H9 (cell line): Measurements from ENCODE around the gene PSMB9. TPM values are rescaled to one million over a fixed set of nuclear protein-coding genes. Genes with fewer than 3 reads are reported as not detected.

ENCODE experiments used
- DNase-seq: peaks from one replicate; pipeline ENCODE4 v3.0.0-alpha.2; 2017
- H2AFZ ChIP-seq: one replicate; pipeline ENCODE4 v1.6.1; 2013; ENCODE audit warnings: mild to moderate bottlenecking, low read length, control low read depth, moderate library complexity
- H2AK5ac ChIP-seq: 2 replicates; pipeline ENCODE4 v1.6.1; 2013; ENCODE audit warnings: low read length, control low read depth, mixed read lengths; ENCODE audit not compliant: insufficient read length
- H2BK120ac ChIP-seq: one replicate; pipeline ENCODE4 v1.6.1; 2013; ENCODE audit warnings: low read depth, mild to moderate bottlenecking, low read length, control low read depth, inconsistent platforms; ENCODE audit not compliant: poor library complexity, severe bottlenecking
- H2BK12ac ChIP-seq: 2 replicates; pipeline ENCODE4 v1.6.1; 2013; ENCODE audit warnings: low read length, control low read depth, mixed read lengths, low read depth; ENCODE audit not compliant: insufficient read length
- H2BK15ac ChIP-seq: 2 replicates; pipeline ENCODE4 v1.6.1; 2013; ENCODE audit warnings: low read depth, low read length, control low read depth
- H2BK20ac ChIP-seq: one replicate; pipeline ENCODE4 v1.6.1; 2013; ENCODE audit warnings: low read depth, mild to moderate bottlenecking, low read length, control low read depth, inconsistent platforms; ENCODE audit not compliant: poor library complexity, severe bottlenecking
- H2BK5ac ChIP-seq: 2 replicates; pipeline ENCODE4 v1.6.1; 2013; ENCODE audit warnings: low read length, control low read depth, mixed read lengths; ENCODE audit not compliant: insufficient read length
- H3K14ac ChIP-seq: 2 replicates; pipeline ENCODE4 v1.6.1; 2013; ENCODE audit warnings: low read length, control low read depth; ENCODE audit not compliant: insufficient read depth
- H3K18ac ChIP-seq: 2 replicates; pipeline ENCODE4 v1.6.1; 2013; ENCODE audit warnings: low read depth, mild to moderate bottlenecking, mixed read lengths, low read length, control low read depth; ENCODE audit not compliant: insufficient read length
- H3K23ac ChIP-seq: 2 replicates; pipeline ENCODE4 v1.6.1; 2013; ENCODE audit warnings: low read length, control low read depth, mixed read lengths, low read depth; ENCODE audit not compliant: insufficient read length
- H3K23me2 ChIP-seq: 2 replicates; pipeline ENCODE4 v1.6.1; 2013; ENCODE audit warnings: low read depth, mild to moderate bottlenecking, mixed read lengths, low read length, control low read depth; ENCODE audit not compliant: insufficient read length, poor library complexity, severe bottlenecking
- H3K27ac ChIP-seq: 2 replicates; pipeline ENCODE4 v1.5.1; 2013; ENCODE audit warnings: low read length, control low read depth, mixed read lengths, low read depth; ENCODE audit not compliant: insufficient read length
- H3K27me3 ChIP-seq: 2 replicates; pipeline ENCODE4 v1.6.1; 2013; ENCODE audit warnings: low read length, control low read depth, inconsistent platforms; ENCODE audit not compliant: insufficient read depth
- H3K4ac ChIP-seq: 2 replicates; pipeline ENCODE4 v1.6.1; 2013; ENCODE audit warnings: low read depth, mild to moderate bottlenecking, control low read depth, inconsistent platforms, low read length, moderate library complexity
- H3K4me1 ChIP-seq: 2 replicates; pipeline ENCODE4 v1.6.1; 2013; ENCODE audit warnings: low read length, control low read depth, inconsistent platforms; ENCODE audit not compliant: insufficient read depth
- H3K4me2 ChIP-seq: 2 replicates; pipeline ENCODE4 v1.6.1; 2013; ENCODE audit warnings: low read length, control low read depth, mixed read lengths; ENCODE audit not compliant: insufficient read length, insufficient read depth
- H3K56ac ChIP-seq: 2 replicates; pipeline ENCODE4 v1.6.1; 2013; ENCODE audit warnings: low read depth, mild to moderate bottlenecking, mixed read lengths, low read length, control low read depth; ENCODE audit not compliant: insufficient read length
- H3K79me1 ChIP-seq: 2 replicates; pipeline ENCODE4 v1.6.1; 2013; ENCODE audit warnings: low read depth, mild to moderate bottlenecking, moderate library complexity, low read length, control low read depth, inconsistent platforms; ENCODE audit not compliant: insufficient read depth, poor library complexity, severe bottlenecking
- H3K79me2 ChIP-seq: 2 replicates; pipeline ENCODE4 v1.6.1; 2013; ENCODE audit warnings: low read length, control low read depth, inconsistent platforms; ENCODE audit not compliant: insufficient read depth
- H3K9ac ChIP-seq: 2 replicates; pipeline ENCODE4 v1.6.1; 2013; ENCODE audit warnings: low read length, control low read depth, mixed read lengths; ENCODE audit not compliant: insufficient read length; ENCODE audit errors: extremely low read depth
- H3K9me3 ChIP-seq: one replicate; pipeline ENCODE4 v1.6.1; 2013; ENCODE audit warnings: low read depth, low read length, inconsistent platforms; ENCODE audit not compliant: control insufficient read depth
- H3T11ph ChIP-seq: one replicate; pipeline ENCODE4 v1.6.1; 2013; ENCODE audit warnings: mild to moderate bottlenecking, low read length, control low read depth, inconsistent platforms
- H4K20me1 ChIP-seq: one replicate; pipeline ENCODE4 v1.6.1; 2013; ENCODE audit not compliant: control insufficient read depth, insufficient read length, insufficient read depth
- H4K5ac ChIP-seq: 2 replicates; pipeline ENCODE4 v1.6.1; 2013; ENCODE audit warnings: low read depth, mild to moderate bottlenecking, mixed read lengths, low read length, control low read depth; ENCODE audit not compliant: insufficient read length
- H4K8ac ChIP-seq: replicated peaks from 2 replicates; pipeline ENCODE4 v1.6.1; 2013; ENCODE audit warnings: low read length, control low read depth, mixed read lengths, low read depth; ENCODE audit not compliant: insufficient read length
- H4K91ac ChIP-seq: 2 replicates; pipeline ENCODE4 v1.6.1; 2013; ENCODE audit warnings: low read depth, mild to moderate bottlenecking, moderate library complexity, mixed read lengths, low read length, control low read depth; ENCODE audit not compliant: insufficient read length
- H3K27ac Mint-ChIP-seq, 3 experiments: 2 replicates in 2 of 3; 3 replicates in 1 of 3; pipeline ENCODE4 v1.8.0; 2020 to 2021; ENCODE audit warnings: mixed read lengths in 3 of 3, mild to moderate bottlenecking in 1 of 3, moderate library complexity in 1 of 3
- H3K27me3 Mint-ChIP-seq: 2 replicates; pipeline ENCODE4 v1.8.0; 2021; ENCODE audit warnings: low read depth, mild to moderate bottlenecking, moderate library complexity, mixed read lengths
- H3K36me3 Mint-ChIP-seq, 3 experiments: 2 replicates in 2 of 3; 3 replicates in 1 of 3; pipeline ENCODE4 v1.8.0; 2020 to 2021; ENCODE audit warnings: low read depth in 3 of 3, mixed read lengths in 3 of 3; ENCODE audit not compliant: insufficient read depth in 1 of 3
- H3K4me1 Mint-ChIP-seq, 2 experiments: 2 replicates each; pipeline ENCODE4 v1.8.0; 2020; ENCODE audit warnings: mixed read lengths in 2 of 2
- H3K4me3 Mint-ChIP-seq, 2 experiments: 2 replicates in 1 of 2; 3 replicates in 1 of 2; pipeline ENCODE4 v1.8.0; 2020 to 2021; ENCODE audit warnings: mild to moderate bottlenecking in 2 of 2, mixed read lengths in 2 of 2, moderate library complexity in 1 of 2
- H3K9me3 Mint-ChIP-seq, 2 experiments: 2 replicates in 1 of 2; 3 replicates in 1 of 2; pipeline ENCODE4 v1.8.0; 2020; ENCODE audit warnings: mild to moderate bottlenecking in 2 of 2, mixed read lengths in 2 of 2, moderate library complexity in 1 of 2
- WGBS: extraction: QIAGEN DNeasy Blood & Tissue Kit; methylation state at CpG from one replicate; pipeline ENCODE4 v1.1.7; 2013; ENCODE audit warnings: missing lambda C conversion rate, low lambda C conversion rate, mixed read lengths; ENCODE audit not compliant: insufficient read length; ENCODE audit errors: extremely low coverage; 5-methylcytosine and 5-hydroxymethylcytosine counted together
- total RNA-seq: library from RNA; stranded (reverse); gene quantifications from 2 replicates; pipeline ENCODE4 v1.2.1, GENCODE V29; 2021
- TF ChIP-seq, protein P1 (sequence below): fragments of 200-600 bp; sonication (generic); conservative IDR thresholded peaks from 3 replicates; pipeline ENCODE4 v1.8.0; 2021; ENCODE audit warnings: antibody characterized with exemption, mild to moderate bottlenecking

PSMB9 gene
- total RNA-seq, 1 experiment from 2014 or later = 3.5 TPM

DNA sequence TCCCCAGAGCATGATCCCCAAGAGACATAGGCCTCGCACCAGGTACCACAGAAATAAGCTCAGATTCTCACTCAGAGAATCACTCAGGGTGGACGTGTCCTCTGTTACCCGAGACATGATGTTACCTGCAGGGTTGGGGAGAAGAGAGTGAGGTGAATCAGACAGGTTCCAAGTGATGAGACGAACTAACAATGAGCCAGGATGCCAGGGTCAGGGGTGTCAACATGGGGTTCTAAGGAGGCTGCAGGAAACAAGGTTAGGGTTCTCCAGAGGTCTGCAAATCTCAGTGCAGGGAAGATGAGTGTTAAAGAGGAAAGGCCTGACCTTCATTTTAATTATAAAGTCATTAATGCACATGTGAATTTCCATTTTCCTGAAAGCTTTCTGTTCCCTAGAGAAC lies 3.0 kb upstream of the PSMB9 start:
- Histone ChIP-seq H3K56ac (no peak overlapping the region), H2BK20ac (no peak overlapping the region), H4K91ac (no peak overlapping the region), H3K9ac (no peak overlapping the region), H2BK15ac (no peak overlapping the region), H3K4me2 (no peak overlapping the region), H2BK5ac (no peak overlapping the region), H3K14ac (no peak overlapping the region), H3K23me2 (peaks cover 16% of the 10 kb centered on the region), H3K79me2 (no peaks in the 10 kb centered on the region), H4K5ac (no peak overlapping the region), H3K4ac (no peak overlapping the region), H2BK120ac (no peak overlapping the region), H4K8ac (no peak overlapping the region), H3K23ac (no peak overlapping the region), H2AK5ac (no peak overlapping the region), H3K79me1 (no peaks in the 10 kb centered on the region), H3K4me1 (no peaks in the 10 kb centered on the region; the same call in 1 of the 2 replicates), H3T11ph (no peak overlapping the region), H3K9me3 (no peaks in the 10 kb centered on the region), H2BK12ac (no peak overlapping the region), H3K27me3 (peaks cover 6% of the 10 kb centered on the region; the same call in 1 of the 2 replicates), H3K27ac (no peak overlapping the region), H2AFZ (no peak overlapping the region), H4K20me1 (no peaks in the 10 kb centered on the region), H3K18ac (no peak overlapping the region)
- Mint-ChIP-seq H3K4me3 (no peak overlapping the region; a peak in 2 of 5 replicates), H3K36me3 (peaks cover 4 to 32% (median 5%) of the 10 kb centered on the region in 3 experiments; a peak in 5 of 7 replicates), H3K9me3 (no peaks in the 10 kb centered on the region), H3K4me1 (peaks cover 14 to 21% of the 10 kb centered on the region in 2 experiments), H3K27me3 (peaks cover 48% of the 10 kb centered on the region), H3K27ac (no peak overlapping the region)
- TF ChIP-seq, protein P1, sequence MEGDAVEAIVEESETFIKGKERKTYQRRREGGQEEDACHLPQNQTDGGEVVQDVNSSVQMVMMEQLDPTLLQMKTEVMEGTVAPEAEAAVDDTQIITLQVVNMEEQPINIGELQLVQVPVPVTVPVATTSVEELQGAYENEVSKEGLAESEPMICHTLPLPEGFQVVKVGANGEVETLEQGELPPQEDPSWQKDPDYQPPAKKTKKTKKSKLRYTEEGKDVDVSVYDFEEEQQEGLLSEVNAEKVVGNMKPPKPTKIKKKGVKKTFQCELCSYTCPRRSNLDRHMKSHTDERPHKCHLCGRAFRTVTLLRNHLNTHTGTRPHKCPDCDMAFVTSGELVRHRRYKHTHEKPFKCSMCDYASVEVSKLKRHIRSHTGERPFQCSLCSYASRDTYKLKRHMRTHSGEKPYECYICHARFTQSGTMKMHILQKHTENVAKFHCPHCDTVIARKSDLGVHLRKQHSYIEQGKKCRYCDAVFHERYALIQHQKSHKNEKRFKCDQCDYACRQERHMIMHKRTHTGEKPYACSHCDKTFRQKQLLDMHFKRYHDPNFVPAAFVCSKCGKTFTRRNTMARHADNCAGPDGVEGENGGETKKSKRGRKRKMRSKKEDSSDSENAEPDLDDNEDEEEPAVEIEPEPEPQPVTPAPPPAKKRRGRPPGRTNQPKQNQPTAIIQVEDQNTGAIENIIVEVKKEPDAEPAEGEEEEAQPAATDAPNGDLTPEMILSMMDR = no peak
- DNase-seq = no peak
- no CpG with 5 or more reads among the region's 4 CpGs for WGBS
